ENCODE data around the gene PRKCB.
"Not testable (repeated sequence)": the region's sequence is repeated elsewhere in the genome, so short reads cannot be mapped to it uniquely, and the experiment has no call there.

Gene PRKCB

GRCh38 chr16:23905027-23905426 lies 69.2 kb downstream of the PRKCB start:
- no peak for DNase-seq

- no peak for DNase-seq
Observed at GRCh38 chr16:23907457-23907902, 71.7 kb downstream of the PRKCB start.

- DNase-seq, result no peak
Observed at GRCh38 chr16:23907903-23908302, 72.1 kb downstream of the PRKCB start.

GRCh38 chr16:23908790-23909189 lies 73.0 kb downstream of the PRKCB start:
- DNase-seq, result no peak

GRCh38 chr16:23909792-23910418 lies 74.1 kb downstream of the PRKCB start:
- DNase-seq, result no peak

- DNase-seq, result no peak
Observed at GRCh38 chr16:23914946-23915530, 79.3 kb downstream of the PRKCB start.

- not testable (repeated sequence) for DNase-seq
Observed at GRCh38 chr16:23916552-23916951, 80.8 kb downstream of the PRKCB start.

GRCh38 chr16:23917621-23918020 lies 81.8 kb downstream of the PRKCB start:
- DNase-seq, result no peak

GRCh38 chr16:23920446-23920845 lies 84.7 kb downstream of the PRKCB start:
- DNase-seq, result no peak

GRCh38 chr16:23920899-23921298 lies 85.1 kb downstream of the PRKCB start:
- no peak for DNase-seq

- DNase-seq, result no peak
Observed at GRCh38 chr16:23922406-23922805, 86.6 kb downstream of the PRKCB start.

- no peak for DNase-seq
Observed at GRCh38 chr16:23924128-23924527, 88.3 kb downstream of the PRKCB start.

- DNase-seq, result no peak
Observed at GRCh38 chr16:23927796-23928195, 92.0 kb downstream of the PRKCB start.

- DNase-seq, result no peak
Observed at GRCh38 chr16:23929237-23929636, 93.5 kb downstream of the PRKCB start.

GRCh38 chr16:23929856-23930255 lies 94.1 kb downstream of the PRKCB start:
- DNase-seq, result no peak

- DNase-seq, result no peak
Observed at GRCh38 chr16:23930791-23931190, 95.0 kb downstream of the PRKCB start.

GRCh38 chr16:23931199-23931598 lies 95.4 kb downstream of the PRKCB start:
- no peak for DNase-seq

- not testable (repeated sequence) for DNase-seq
Observed at GRCh38 chr16:23933650-23934049, 97.9 kb downstream of the PRKCB start.

GRCh38 chr16:23934610-23935236 lies 98.9 kb downstream of the PRKCB start:
- DNase-seq, result no peak

GRCh38 chr16:23940111-23940510 lies 104.3 kb downstream of the PRKCB start:
- no peak for DNase-seq

GRCh38 chr16:23941025-23941424 lies 105.2 kb downstream of the PRKCB start:
- DNase-seq, result no peak

GRCh38 chr16:23941963-23942564 lies 106.3 kb downstream of the PRKCB start:
- no peak for DNase-seq

- no peak for DNase-seq
Observed at GRCh38 chr16:23943604-23944003, 107.8 kb downstream of the PRKCB start.

- DNase-seq, result no peak
Observed at GRCh38 chr16:23944381-23944780, 108.6 kb downstream of the PRKCB start.

Measured in NCI-H1417 treated with DMSO at 0.1 percent for 48 hours (cell line).